Measurements from ENCODE around the gene GPRC6A. TPM values are rescaled to one million over a fixed set of nuclear protein-coding genes. Genes with fewer than 3 reads are reported as not detected.
"Not testable (repeated sequence)": the region's sequence is repeated elsewhere in the genome, so short reads cannot be mapped to it uniquely, and the experiment has no call there.

Gene GPRC6A
- total RNA-seq, 1 experiment from 2014 or later: not detected

- TF ChIP-seq CTCF (IDR thresholded peaks at IDR 0.05; ENCODE audit: unreplicated experiment): no peak
- Mint-ChIP-seq H3K36me3 (ENCODE audit: insufficient read depth, unreplicated experiment) (no peaks in the 10 kb centered on the region), H3K27ac (ENCODE audit: unreplicated experiment) (no peak overlapping the region), H3K27me3 (ENCODE audit: unreplicated experiment) (no peaks in the 10 kb centered on the region), H3K4me3 (ENCODE audit: low read depth, unreplicated experiment) (no peak overlapping the region), H3K9me3 (ENCODE audit: low read depth, unreplicated experiment) (peaks cover 7% of the 10 kb centered on the region), H3K4me1 (ENCODE audit: low read depth, unreplicated experiment) (no peaks in the 10 kb centered on the region)
- intact Hi-C loops (cut with micrococcal nuclease; ENCODE audit: unreplicated experiment): loop anchor here (1.0 kb wide), 1 partner anchor 17 kb away; no protein-coding TSS in a partner anchor
- no peak for DNase-seq
- CTCF ChIA-PET: interaction anchor here (1.0 kb wide), 1 partner anchor 19 kb away, joined by 4 read pairs; no protein-coding TSS in a partner anchor
- no TSS peak for BruUV-seq (replicated peaks)
Observed at GRCh38 chr6:116827561-116828240, 1.2 kb downstream of the GPRC6A start.

- BruUV-seq (replicated peaks); H3K9me3 Mint-ChIP-seq (ENCODE audit: low read depth, unreplicated experiment); CTCF ChIA-PET; H3K27me3 Mint-ChIP-seq (ENCODE audit: unreplicated experiment); DNase-seq; H3K36me3 Mint-ChIP-seq (ENCODE audit: insufficient read depth, unreplicated experiment); H3K4me1 Mint-ChIP-seq (ENCODE audit: low read depth, unreplicated experiment); H3K27ac Mint-ChIP-seq (ENCODE audit: unreplicated experiment); intact Hi-C loops (cut with micrococcal nuclease; ENCODE audit: unreplicated experiment); H3K4me3 Mint-ChIP-seq (ENCODE audit: low read depth, unreplicated experiment): not testable (repeated sequence)
Observed at GRCh38 chr6:116816336-116816735, 12.5 kb downstream of the GPRC6A start.

- DNase-seq: no peak
- Mint-ChIP-seq H3K27me3 (ENCODE audit: unreplicated experiment) (no peaks in the 10 kb centered on the region), H3K36me3 (ENCODE audit: insufficient read depth, unreplicated experiment) (no peaks in the 10 kb centered on the region), H3K9me3 (ENCODE audit: low read depth, unreplicated experiment) (no peaks in the 10 kb centered on the region), H3K4me1 (ENCODE audit: low read depth, unreplicated experiment) (no peaks in the 10 kb centered on the region), H3K4me3 (ENCODE audit: low read depth, unreplicated experiment) (no peak overlapping the region), H3K27ac (ENCODE audit: unreplicated experiment) (no peak overlapping the region)
- BruUV-seq (replicated peaks): no TSS peak
- intact Hi-C loops (cut with micrococcal nuclease; ENCODE audit: unreplicated experiment): no loop called here
- no peak for TF ChIP-seq CTCF (IDR thresholded peaks at IDR 0.05; ENCODE audit: unreplicated experiment)
- CTCF ChIA-PET: no interaction called here
Observed at GRCh38 chr6:116812051-116812650, 16.7 kb downstream of the GPRC6A start.

GRCh38 chr6:116801971-116802370 lies 26.9 kb downstream of the GPRC6A start:
- Mint-ChIP-seq H3K4me3 (ENCODE audit: low read depth, unreplicated experiment) (no peak overlapping the region), H3K9me3 (ENCODE audit: low read depth, unreplicated experiment) (no peaks in the 10 kb centered on the region), H3K36me3 (ENCODE audit: insufficient read depth, unreplicated experiment) (no peaks in the 10 kb centered on the region), H3K27me3 (ENCODE audit: unreplicated experiment) (peaks cover 28% of the 10 kb centered on the region), H3K4me1 (ENCODE audit: low read depth, unreplicated experiment) (peaks cover 8% of the 10 kb centered on the region), H3K27ac (ENCODE audit: unreplicated experiment) (no peak overlapping the region)
- no peak for TF ChIP-seq CTCF (IDR thresholded peaks at IDR 0.05; ENCODE audit: unreplicated experiment)
- intact Hi-C loops (cut with micrococcal nuclease; ENCODE audit: unreplicated experiment): no loop called here
- no peak for DNase-seq
- no TSS peak for BruUV-seq (replicated peaks)
- CTCF ChIA-PET: no interaction called here

- intact Hi-C loops (cut with micrococcal nuclease; ENCODE audit: unreplicated experiment): no loop called here
- Mint-ChIP-seq H3K9me3 (ENCODE audit: low read depth, unreplicated experiment) (no peaks in the 10 kb centered on the region), H3K4me1 (ENCODE audit: low read depth, unreplicated experiment) (peaks cover 8% of the 10 kb centered on the region), H3K36me3 (ENCODE audit: insufficient read depth, unreplicated experiment) (no peaks in the 10 kb centered on the region), H3K27ac (ENCODE audit: unreplicated experiment) (no peak overlapping the region), H3K27me3 (ENCODE audit: unreplicated experiment) (peaks cover 28% of the 10 kb centered on the region), H3K4me3 (ENCODE audit: low read depth, unreplicated experiment) (no peak overlapping the region)
- DNase-seq: no peak
- CTCF ChIA-PET: no interaction called here
- BruUV-seq (replicated peaks): no TSS peak
- no peak for TF ChIP-seq CTCF (IDR thresholded peaks at IDR 0.05; ENCODE audit: unreplicated experiment)
Observed at GRCh38 chr6:116799945-116800344, 28.9 kb downstream of the GPRC6A start.

Measured in Calu3 (cell line).